Suprapubic skin (tissue), 4 donors: Measurements from ENCODE around the gene FTCDNL1.

Source experiments
- CTCF ChIP-seq, 2 donors: fragments of 200-600 bp in 1 of 2; fragments of 450-650 bp in 1 of 2; sonication (generic) in 1 of 2; IDR thresholded peaks; one replicate each; pipeline ENCODE4 v1.5.1; 2016 to 2019; ENCODE audit warnings: antibody characterized with exemption in 2 of 2, mild to moderate bottlenecking in 1 of 2, moderate library complexity in 1 of 2
- EP300 ChIP-seq: sonication (generic); formaldehyde crosslinking; IDR thresholded peaks from one replicate; pipeline ENCODE4 v1.6.1; 2017; ENCODE audit warnings: antibody characterized with exemption
- POLR2A ChIP-seq, 2 donors: fragments of 450-650 bp; IDR thresholded peaks; one replicate each; pipeline ENCODE4 v1.6.1; 2017; ENCODE audit warnings: antibody characterized with exemption in 2 of 2, mild to moderate bottlenecking in 2 of 2, moderate library complexity in 2 of 2
- POLR2AphosphoS5 ChIP-seq, 3 donors: sonication (generic); formaldehyde crosslinking; IDR thresholded peaks; one replicate each; pipeline ENCODE4 v1.6.1; 2017; ENCODE audit warnings: antibody characterized with exemption in 3 of 3

GRCh38 chr2:199779589-199779988 lies 71.4 kb downstream of the FTCDNL1 start:
- no peak for TF ChIP-seq CTCF (IDR thresholded peaks at IDR 0.05)
- no peak for TF ChIP-seq POLR2AphosphoS5 (IDR thresholded peaks at IDR 0.05)
- no peak for TF ChIP-seq EP300
- no peak for TF ChIP-seq POLR2A (IDR thresholded peaks at IDR 0.05)
